A549 (cell line): Measurements from ENCODE around the gene HAAO.

ENCODE experiments used
- HDAC2 ChIP-seq: fragments of 200-600 bp; sonication (generic); IDR thresholded peaks from 2 replicates; pipeline ENCODE4 v1.6.1; 2016
- MYC ChIP-seq: IDR thresholded peaks from 2 replicates; pipeline ENCODE4 v1.6.1; 2012; ENCODE audit warnings: mild to moderate bottlenecking, inconsistent platforms, low read length, improper control_type of control experiment, borderline replicate concordance
- RFX5 ChIP-seq: fragments of 450-650 bp; IDR thresholded peaks from 2 replicates; pipeline ENCODE4 v1.7.1; 2014; ENCODE audit warnings: antibody characterized with exemption, mild to moderate bottlenecking, moderate library complexity
- TP53 ChIP-seq: fragments of 250-450 bp; sonication (Bioruptor Pico); IDR thresholded peaks from 2 replicates; pipeline ENCODE4 v1.5.0; 2021; ENCODE audit warnings: mild to moderate bottlenecking, moderate library complexity
- TF ChIP-seq, protein P1 (sequence below): fragments of >200 bp; sonication (Bioruptor Twin); formaldehyde crosslinking; IDR thresholded peaks from 3 replicates; pipeline ENCODE4 v1.5.1; 2016

DNA sequence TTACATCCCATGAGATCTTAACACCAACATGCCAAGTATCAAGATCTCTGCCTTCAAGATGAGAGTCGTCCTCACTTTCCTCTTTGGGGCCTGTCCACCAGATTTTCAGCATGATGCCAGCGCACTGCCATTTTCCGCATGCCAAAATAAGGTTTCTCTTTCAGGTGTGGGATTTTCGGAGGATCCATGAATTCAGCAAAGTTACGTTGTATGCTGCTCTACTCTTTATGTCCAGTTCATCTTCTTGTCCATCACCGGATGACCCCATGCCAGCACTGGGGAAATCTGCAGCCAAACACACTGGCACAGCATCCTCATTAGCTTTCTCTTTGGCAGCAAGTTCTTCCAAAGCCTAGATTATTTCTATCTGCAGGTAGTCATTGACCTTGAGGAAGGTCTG is 4.9 kb upstream of the HAAO start:
- TF ChIP-seq, protein P1, sequence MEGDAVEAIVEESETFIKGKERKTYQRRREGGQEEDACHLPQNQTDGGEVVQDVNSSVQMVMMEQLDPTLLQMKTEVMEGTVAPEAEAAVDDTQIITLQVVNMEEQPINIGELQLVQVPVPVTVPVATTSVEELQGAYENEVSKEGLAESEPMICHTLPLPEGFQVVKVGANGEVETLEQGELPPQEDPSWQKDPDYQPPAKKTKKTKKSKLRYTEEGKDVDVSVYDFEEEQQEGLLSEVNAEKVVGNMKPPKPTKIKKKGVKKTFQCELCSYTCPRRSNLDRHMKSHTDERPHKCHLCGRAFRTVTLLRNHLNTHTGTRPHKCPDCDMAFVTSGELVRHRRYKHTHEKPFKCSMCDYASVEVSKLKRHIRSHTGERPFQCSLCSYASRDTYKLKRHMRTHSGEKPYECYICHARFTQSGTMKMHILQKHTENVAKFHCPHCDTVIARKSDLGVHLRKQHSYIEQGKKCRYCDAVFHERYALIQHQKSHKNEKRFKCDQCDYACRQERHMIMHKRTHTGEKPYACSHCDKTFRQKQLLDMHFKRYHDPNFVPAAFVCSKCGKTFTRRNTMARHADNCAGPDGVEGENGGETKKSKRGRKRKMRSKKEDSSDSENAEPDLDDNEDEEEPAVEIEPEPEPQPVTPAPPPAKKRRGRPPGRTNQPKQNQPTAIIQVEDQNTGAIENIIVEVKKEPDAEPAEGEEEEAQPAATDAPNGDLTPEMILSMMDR, result no peak
- TF ChIP-seq RFX5 (no peak), TP53 (CRISPR knock-in tag) (no peak), MYC (no peak), HDAC2 (no peak)
